H1 (cell line): Measurements from ENCODE around the gene SHCBP1. TPM values are rescaled to one million over a fixed set of nuclear protein-coding genes. Genes with fewer than 3 reads are reported as not detected.

ENCODE experiments used
- ASH2L ChIP-seq: fragments of 200-600, 300-600 bp; sonication (generic); IDR thresholded peaks from one replicate; pipeline ENCODE4 v1.7.1; 2017; ENCODE audit warnings: low read length
- CHD1 ChIP-seq: IDR thresholded peaks from 2 replicates; pipeline ENCODE4 v1.6.1; 2012; ENCODE audit warnings: low read depth, low read length, improper control_type of control experiment
- HDAC6 ChIP-seq: IDR thresholded peaks from one replicate; pipeline ENCODE4 v1.7.1; 2012; ENCODE audit warnings: low read depth, mild to moderate bottlenecking, inconsistent platforms, low read length, moderate library complexity
- JUND ChIP-seq: IDR thresholded peaks from 2 replicates; pipeline ENCODE4 v1.6.1; 2011; ENCODE audit warnings: mild to moderate bottlenecking, improper control_type of control experiment, low read length
- KDM4A ChIP-seq: IDR thresholded peaks from one replicate; pipeline ENCODE4 v1.7.1; 2012; ENCODE audit warnings: low read depth, mild to moderate bottlenecking, moderate library complexity, low read length, inconsistent platforms; ENCODE audit not compliant: severe bottlenecking
- RXRA ChIP-seq: IDR thresholded peaks from 2 replicates; pipeline ENCODE4 v1.6.1; 2011; ENCODE audit warnings: low read depth, mild to moderate bottlenecking, low read length, moderate library complexity; ENCODE audit not compliant: insufficient read depth
- SIN3A ChIP-seq, 2 experiments: IDR thresholded peaks in 1 of 2; conservative IDR thresholded peaks in 1 of 2; 2 replicates each; pipeline ENCODE4 v1.6.1; 2011 to 2012; ENCODE audit warnings: low read length in 2 of 2, improper control_type of control experiment in 1 of 2, low read depth in 1 of 2, mild to moderate bottlenecking in 1 of 2
- polyA plus RNA-seq, 7 experiments: library from polyadenylated mRNA; depleted of rRNA in 3 of 7; stranded (reverse) in 5 of 7; unstranded in 2 of 7; fragments of >200 nt in 5 of 7; fragments of 200-250 nt in 2 of 7; gene quantifications; 1 replicate in 5 of 7; 2 replicates in 1 of 7; 4 replicates in 1 of 7; pipeline versions ENCODE4 v1.2.1 to v1.2.3, GENCODE V29; 2011 to 2013; ENCODE audit warnings: missing spikeins in 2 of 7, mixed read lengths in 2 of 7
- total RNA-seq: library from RNA; stranded (reverse); fragmentation: NEBNext Ultra II Directional; extraction: Animal tissue kit (Norgen Biotek cat#: 25700); gene quantifications from 2 replicates; pipeline ENCODE4 v1.2.1, GENCODE V29; 2021
- TF ChIP-seq, protein P1 (sequence below): fragments of 300-600 bp; sonication (generic); IDR thresholded peaks from 2 replicates; pipeline ENCODE4 v1.7.1; 2012; ENCODE audit warnings: low read length, moderate library complexity, mild to moderate bottlenecking, inconsistent platforms; ENCODE audit not compliant: insufficient replicate concordance
- TF ChIP-seq, protein P2 (sequence below): IDR thresholded peaks from 2 replicates; pipeline ENCODE4 v1.6.1; 2011; ENCODE audit warnings: low read depth, mild to moderate bottlenecking, low read length; ENCODE audit not compliant: insufficient read depth

SHCBP1 gene
- total and polyA plus RNA-seq, 2 of the 8 experiments (the other 6 are each of a cell fraction or from before 2014, with no cell fraction given) = 5.7 to 14.8 TPM

DNA sequence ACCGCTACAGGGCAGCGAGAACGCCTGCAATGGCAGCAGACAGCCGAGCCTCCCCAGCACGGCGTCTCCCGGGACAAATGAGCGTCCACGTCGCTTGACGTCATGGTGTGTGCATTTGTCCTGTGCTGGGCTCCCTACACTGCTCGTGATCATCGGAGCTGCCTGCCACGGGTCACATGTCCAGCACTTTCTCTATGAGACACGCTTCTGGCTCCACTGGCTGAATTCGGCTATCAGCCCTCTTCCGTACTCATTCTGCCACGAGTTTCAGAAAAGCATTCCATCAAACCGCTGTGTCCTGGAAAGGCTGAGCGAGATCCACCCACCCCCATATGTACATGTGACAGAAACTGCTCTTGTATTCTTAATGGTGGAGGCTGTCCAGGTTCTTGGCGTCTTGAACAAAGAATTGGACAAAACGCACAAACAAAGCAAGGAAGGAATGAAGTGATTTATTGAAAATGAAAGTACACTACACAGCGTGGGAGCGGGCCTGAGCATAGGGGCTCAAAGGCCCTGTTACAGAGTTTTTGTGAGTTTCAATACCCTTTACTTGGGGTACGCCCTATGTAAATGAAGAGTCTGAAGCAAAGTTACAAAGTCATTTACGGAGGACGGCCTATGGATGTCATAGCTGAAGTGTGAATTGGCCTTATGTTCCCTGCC is 28.5 kb upstream of the SHCBP1 start (continued):
- TF ChIP-seq, protein P1, sequence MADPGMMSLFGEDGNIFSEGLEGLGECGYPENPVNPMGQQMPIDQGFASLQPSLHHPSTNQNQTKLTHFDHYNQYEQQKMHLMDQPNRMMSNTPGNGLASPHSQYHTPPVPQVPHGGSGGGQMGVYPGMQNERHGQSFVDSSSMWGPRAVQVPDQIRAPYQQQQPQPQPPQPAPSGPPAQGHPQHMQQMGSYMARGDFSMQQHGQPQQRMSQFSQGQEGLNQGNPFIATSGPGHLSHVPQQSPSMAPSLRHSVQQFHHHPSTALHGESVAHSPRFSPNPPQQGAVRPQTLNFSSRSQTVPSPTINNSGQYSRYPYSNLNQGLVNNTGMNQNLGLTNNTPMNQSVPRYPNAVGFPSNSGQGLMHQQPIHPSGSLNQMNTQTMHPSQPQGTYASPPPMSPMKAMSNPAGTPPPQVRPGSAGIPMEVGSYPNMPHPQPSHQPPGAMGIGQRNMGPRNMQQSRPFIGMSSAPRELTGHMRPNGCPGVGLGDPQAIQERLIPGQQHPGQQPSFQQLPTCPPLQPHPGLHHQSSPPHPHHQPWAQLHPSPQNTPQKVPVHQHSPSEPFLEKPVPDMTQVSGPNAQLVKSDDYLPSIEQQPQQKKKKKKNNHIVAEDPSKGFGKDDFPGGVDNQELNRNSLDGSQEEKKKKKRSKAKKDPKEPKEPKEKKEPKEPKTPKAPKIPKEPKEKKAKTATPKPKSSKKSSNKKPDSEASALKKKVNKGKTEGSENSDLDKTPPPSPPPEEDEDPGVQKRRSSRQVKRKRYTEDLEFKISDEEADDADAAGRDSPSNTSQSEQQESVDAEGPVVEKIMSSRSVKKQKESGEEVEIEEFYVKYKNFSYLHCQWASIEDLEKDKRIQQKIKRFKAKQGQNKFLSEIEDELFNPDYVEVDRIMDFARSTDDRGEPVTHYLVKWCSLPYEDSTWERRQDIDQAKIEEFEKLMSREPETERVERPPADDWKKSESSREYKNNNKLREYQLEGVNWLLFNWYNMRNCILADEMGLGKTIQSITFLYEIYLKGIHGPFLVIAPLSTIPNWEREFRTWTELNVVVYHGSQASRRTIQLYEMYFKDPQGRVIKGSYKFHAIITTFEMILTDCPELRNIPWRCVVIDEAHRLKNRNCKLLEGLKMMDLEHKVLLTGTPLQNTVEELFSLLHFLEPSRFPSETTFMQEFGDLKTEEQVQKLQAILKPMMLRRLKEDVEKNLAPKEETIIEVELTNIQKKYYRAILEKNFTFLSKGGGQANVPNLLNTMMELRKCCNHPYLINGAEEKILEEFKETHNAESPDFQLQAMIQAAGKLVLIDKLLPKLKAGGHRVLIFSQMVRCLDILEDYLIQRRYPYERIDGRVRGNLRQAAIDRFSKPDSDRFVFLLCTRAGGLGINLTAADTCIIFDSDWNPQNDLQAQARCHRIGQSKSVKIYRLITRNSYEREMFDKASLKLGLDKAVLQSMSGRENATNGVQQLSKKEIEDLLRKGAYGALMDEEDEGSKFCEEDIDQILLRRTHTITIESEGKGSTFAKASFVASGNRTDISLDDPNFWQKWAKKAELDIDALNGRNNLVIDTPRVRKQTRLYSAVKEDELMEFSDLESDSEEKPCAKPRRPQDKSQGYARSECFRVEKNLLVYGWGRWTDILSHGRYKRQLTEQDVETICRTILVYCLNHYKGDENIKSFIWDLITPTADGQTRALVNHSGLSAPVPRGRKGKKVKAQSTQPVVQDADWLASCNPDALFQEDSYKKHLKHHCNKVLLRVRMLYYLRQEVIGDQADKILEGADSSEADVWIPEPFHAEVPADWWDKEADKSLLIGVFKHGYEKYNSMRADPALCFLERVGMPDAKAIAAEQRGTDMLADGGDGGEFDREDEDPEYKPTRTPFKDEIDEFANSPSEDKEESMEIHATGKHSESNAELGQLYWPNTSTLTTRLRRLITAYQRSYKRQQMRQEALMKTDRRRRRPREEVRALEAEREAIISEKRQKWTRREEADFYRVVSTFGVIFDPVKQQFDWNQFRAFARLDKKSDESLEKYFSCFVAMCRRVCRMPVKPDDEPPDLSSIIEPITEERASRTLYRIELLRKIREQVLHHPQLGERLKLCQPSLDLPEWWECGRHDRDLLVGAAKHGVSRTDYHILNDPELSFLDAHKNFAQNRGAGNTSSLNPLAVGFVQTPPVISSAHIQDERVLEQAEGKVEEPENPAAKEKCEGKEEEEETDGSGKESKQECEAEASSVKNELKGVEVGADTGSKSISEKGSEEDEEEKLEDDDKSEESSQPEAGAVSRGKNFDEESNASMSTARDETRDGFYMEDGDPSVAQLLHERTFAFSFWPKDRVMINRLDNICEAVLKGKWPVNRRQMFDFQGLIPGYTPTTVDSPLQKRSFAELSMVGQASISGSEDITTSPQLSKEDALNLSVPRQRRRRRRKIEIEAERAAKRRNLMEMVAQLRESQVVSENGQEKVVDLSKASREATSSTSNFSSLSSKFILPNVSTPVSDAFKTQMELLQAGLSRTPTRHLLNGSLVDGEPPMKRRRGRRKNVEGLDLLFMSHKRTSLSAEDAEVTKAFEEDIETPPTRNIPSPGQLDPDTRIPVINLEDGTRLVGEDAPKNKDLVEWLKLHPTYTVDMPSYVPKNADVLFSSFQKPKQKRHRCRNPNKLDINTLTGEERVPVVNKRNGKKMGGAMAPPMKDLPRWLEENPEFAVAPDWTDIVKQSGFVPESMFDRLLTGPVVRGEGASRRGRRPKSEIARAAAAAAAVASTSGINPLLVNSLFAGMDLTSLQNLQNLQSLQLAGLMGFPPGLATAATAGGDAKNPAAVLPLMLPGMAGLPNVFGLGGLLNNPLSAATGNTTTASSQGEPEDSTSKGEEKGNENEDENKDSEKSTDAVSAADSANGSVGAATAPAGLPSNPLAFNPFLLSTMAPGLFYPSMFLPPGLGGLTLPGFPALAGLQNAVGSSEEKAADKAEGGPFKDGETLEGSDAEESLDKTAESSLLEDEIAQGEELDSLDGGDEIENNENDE = no peak
- no peak for TF ChIP-seq CHD1
- no peak for TF ChIP-seq HDAC6
- TF ChIP-seq, protein P2, sequence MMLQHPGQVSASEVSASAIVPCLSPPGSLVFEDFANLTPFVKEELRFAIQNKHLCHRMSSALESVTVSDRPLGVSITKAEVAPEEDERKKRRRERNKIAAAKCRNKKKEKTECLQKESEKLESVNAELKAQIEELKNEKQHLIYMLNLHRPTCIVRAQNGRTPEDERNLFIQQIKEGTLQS = no peak
- no peak for TF ChIP-seq SIN3A (conservative IDR thresholded peaks at IDR 0.05 in 1 of 2, IDR thresholded peaks at IDR 0.05 in 1 of 2; ENCODE audit: low read depth in 1 of 2, low read length in 2 of 2)
- no peak for TF ChIP-seq JUND
- no peak for TF ChIP-seq RXRA
- no peak for TF ChIP-seq ASH2L
- no peak for TF ChIP-seq KDM4A
